NCI-H1105 treated with DMSO at 0.1 percent for 48 hours (cell line): Measurements from ENCODE around the gene MED22.

Source experiments
- DNase-seq: peaks from one replicate; lab custom pipeline; 2025; lab: John Stamatoyannopoulos, UW

The MED22 gene

DNA sequence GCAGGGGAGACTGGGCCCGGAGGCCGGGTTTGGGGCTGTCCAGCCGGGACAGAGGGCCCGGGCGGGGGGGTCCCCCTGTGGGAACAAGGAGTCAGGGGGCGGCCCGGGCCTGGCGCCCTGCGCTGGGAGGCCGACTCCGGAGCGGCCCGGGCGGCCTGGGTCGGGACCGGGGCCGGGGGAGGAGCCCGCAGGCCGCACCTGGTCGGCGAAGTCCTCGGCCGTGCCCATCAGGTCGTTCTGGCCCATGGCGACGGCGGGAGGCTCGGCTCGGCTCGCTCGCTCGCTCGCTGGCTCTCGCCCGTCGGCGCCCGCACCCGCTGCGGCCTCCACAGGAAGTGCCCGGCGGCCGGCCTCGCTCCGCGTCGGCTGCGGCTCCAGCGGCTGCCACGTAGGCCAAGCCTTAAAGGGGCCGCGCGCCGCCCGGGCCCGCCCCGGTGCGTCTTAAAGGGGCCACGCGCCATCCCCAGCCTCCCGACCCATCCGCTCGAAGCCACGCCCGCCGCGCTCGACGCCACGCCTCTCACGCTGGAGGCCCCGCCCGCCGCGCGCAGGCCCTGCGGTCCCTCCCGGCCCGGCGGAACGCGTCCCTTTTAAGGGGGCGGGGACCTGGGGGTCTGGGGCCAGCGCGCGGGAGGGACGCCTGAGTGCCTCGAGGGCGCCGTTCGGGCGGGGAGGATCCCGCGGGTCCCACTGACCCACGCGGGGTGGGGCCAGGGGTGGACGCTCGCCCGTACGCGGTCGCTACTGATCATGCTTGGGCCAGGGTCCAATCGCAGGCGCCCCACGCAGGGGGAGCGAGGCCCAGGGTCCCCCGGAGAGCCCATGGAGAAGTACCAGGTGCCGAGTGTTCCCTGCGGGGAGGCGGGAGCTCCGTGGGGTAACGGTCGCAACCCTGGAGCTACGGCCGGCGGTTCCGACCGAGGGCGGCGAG, 28.1 kb upstream of the MED22 start, which contains the start of the genes STKLD1 and SURF4:
Gene STKLD1, plus strand, starts transcription at position 643 of the 931 bp plus-strand sequence. Its CDS starts 108 bp downstream, at position 751.
Gene SURF4, minus strand, starts transcription at position 337 of the 931 bp plus-strand sequence. Its CDS starts 91 bp downstream, at position 246.
- peak; percentile 88 for DNase-seq

DNA sequence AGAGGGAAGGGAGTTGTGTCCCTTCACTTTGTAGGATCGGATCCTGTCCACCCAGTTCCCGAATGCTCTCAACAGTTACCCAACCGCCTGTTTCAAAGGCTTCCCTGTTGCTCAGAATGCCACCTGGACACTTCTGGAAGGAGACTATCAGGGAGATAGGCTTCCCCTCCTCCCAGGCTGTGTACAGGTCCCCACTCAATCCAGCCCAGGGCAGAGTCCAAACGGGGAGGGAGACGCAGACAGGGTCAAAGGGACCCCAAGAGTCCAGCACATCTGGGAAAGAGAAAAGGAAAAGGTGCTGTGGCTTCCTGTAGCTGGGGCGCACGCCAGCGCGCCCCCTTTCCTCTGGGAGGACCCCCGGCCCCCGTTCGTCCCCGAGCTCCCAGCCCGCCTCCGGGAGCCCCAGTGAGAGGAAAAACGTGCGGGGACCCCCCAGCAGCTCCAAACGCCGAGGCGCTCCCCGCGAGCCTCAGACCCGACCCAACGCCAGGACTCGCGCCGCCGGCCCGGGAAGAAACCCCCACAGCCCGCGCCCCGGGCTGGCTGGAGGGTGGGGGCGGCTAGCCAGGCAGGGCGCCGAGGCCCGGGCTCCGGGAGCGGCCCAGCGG, 27.3 kb upstream of the MED22 start:
- DNase-seq, result no peak

DNA sequence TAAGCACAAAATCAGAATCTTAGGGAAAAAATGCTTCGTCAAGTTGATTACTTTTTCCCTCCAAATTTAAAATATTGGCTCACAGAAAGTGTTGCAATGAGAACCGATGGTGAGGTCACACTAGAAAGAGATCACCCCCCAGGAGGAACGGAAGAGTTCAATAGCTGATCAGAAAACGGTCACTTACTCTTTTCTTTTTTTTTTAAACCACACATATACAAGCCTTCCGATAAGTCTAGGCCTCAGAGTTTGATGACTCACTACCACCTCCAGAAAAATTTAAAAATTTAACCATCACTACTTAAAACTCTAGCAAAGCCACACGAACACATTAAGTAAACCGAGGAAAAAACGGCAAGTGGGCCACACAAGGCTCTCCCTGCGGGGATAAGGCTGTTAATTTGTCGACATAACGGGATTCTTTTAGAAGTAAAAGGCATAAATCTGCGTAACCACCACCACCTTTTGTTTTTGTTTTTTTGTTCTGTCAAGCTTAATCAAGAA, 26.7 kb upstream of the MED22 start:
- no peak for DNase-seq

DNA sequence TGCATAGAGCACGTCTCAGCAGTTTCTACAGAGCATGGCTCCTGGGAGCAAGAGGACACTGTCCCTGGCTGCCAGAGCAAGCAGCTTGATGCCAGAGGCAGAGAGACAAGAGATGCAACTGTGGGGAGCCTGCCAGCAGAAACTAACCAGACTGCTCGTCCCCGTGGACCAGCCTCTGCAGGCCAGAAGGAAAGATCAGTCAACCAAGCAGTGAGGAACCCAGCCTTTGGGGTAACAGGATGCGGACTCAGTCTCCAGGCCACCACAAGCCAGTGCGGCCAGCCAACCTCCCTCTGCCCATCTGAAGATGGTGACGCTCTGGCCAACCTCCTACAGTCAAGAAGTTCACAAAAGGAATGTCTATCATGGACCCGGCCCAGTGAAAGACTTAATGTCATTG, 24.2 kb upstream of the MED22 start:
- no peak for DNase-seq

DNA sequence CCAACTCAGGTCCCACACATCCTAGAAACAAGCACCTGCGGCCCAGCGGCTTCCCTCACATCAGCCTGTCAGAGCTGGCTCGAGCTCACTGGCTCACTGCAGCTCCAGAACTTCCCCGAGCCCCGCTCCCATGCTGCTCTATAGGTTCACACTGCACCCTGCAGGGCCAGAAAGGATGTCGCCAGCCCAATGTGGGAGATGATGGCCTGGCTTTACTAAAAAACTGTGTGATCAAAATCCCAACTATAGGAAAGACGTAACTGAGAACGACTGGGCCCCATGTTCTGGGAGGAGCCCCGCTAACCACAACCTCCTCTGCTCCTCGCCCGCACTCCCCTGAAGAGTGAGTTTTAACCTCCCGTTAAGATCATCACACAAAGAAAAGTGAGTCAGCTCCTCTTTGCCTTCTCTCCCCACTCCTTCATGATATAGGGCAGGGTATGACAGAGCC, 23.4 kb upstream of the MED22 start:
- no peak for DNase-seq

DNA sequence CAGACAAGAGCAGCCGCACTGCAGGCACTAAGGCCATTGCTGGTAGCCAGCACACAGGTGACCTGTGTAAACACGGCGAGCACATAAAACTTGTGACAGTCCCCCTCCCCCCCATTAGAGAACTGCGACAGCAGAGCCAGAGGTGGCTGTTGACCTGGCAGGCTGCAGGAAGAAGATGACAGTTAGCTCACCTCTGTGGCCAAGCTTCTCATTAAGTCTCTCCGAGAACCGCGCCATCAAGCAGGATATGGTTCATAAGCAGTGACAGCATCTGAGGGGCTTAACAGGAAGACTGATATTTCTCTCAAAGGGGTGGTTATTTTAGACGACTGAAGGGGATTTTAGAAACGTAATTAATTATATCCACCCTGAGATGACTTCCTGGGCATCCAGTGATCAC, 22.8 kb upstream of the MED22 start:
- no peak for DNase-seq

DNA sequence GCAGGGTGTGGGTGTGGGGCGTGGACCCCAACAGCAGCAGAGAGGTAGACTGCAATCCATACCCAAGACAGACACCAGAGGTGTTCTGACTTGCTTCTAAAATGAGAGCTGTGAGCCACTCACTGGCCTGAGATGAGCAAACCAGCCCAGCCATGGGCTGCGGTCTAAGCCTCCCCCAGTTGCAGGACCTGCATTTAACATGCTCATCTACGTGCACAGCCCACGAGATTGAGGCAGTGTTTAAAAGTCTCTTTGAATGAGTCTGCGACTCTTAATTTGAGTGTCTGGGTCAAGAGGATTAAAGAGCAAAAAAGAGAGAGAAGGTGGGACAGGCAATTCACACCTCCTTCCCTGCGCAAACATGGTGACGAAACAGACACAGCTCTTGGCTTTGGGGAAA, 22.0 kb upstream of the MED22 start:
- DNase-seq, result no peak

DNA sequence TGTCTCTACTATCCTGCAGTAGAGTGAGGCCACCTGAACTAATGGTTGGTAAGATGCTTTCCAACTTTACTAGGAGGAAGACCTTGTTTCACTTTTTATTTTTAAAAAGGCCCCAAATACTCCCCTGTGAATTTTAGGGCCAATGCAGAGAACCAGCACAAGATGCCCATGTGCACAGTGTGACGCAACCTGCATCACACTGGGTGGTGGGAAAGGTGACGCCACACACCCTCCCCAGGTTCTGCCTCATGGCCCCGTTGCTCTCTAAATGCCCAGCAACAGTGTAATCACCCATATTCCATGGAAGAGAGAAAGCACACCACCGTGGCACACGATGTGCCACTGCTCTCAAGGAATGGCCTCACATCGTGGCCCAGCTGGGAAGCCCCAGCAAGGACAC, 21.5 kb upstream of the MED22 start:
- DNase-seq, result no peak

DNA sequence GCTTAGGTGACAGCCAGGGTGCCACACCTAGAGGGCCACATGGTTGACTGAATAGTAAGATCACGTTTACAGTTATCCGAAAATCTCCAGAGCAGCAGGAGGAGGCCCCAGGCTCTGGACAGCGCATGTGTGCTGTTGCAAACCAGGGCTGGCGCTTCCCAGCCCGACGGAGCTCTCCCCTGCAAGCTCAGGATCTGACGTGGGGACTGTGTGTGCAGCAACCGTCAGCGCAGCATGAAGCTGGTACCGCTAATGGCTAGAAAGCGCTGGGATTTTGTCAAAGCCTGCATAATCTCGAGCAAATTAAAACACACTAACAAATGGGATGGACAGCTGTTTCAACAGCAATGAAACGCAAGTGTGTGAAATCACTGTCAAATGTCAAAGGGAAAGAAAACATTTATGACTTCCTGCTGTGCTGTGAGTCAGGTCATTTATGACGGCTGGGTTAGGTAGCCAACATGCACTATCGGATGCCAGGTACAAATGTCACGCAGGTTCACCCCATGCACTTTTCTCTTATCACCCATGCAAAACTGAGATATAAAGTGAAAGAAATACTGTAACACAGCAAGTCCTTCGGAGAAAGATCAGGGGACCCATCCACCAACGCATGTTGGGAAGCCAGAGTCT, 20.4 kb upstream of the MED22 start:
- DNase-seq, result no peak

DNA sequence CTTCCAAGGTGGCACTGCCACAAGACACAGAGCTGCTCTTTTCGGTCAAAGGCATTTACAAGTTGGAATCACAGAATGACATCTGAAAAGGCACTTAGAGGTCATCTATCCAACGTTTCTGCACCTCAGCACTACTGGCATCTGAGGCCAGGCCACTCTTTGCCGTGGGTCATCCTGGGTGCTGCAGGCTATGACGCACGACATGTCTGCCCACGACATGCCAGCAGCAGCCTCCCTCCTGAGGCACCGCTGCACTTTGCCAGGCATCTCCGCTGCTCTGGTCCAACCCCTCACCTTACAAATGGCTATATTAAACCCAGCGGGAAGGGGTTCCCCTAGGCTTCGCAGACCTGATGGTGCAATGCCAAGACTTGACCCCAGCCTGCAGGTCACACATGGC, 19.8 kb upstream of the MED22 start:
- DNase-seq, result no peak

DNA sequence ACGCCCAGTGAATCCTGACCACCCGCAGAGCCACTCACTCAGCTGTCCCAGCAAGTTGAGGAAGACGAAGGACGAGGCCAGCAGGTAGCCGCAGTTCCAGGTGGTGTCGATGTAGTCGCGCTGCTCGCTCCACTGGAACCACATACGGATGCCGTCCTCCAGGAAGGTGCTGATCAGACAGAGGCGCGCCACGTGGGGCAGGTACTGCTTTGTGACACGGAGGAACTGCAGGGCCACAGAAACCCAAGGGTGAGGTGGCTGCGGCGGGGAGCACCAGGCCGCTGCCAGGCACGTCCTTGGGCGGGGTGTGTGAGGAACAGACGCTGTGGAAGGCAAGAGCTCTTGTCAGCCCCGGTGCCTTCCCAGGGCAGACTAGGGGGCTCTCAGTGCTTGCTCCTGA, 19.3 kb upstream of the MED22 start:
- DNase-seq, result no peak

DNA sequence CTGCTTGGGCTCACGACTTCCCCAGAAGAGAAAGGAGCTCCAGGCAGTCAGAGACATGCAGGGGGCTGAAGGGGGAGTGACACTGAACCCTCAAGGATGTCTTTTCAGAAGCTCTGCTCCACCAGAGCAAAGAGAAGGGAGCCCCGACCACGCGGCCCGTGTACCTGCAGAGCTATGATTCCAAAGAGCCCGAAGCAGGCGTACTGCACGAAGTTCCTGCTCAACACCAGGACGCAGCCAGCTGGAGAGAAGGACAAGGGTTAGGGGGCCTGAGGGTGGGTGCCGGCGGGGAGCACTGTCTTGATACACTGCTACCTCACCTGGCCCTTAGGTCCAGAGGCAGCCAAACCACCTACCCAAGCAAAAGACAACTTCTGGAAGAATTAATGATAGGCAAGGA, 18.5 kb upstream of the MED22 start:
- DNase-seq, result no peak

DNA sequence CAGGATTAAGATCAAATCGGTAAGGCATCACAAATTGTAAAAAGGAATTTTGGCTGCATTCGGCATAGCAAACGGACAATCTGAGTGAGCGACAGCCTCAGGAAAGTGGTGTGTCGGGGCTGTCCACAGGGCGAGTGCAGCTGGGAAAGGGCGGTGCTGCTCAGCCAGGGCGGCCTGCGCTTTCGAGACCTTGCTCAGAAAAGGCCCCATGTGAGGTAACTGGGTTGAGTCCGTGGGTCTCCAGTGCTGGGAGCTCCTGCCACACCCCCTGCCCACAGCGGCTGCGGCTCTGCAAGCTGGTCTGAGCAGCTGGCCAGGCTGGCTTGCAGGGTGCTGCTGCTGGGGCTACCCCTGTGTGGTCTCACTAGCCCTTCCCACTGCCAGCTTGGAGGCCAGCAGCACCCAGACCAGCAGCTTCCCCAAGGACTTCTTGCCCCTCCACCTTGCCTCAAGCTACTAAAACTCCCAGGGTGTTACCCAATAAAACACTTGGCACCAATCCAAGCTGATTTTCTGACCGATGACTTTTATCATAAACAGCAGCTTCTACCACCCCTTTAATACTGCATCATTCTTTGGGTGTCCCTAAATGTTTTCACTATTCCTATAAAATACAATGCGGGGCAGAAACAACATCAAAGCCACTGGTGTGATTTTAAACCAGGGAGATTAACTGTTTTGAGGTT, 14.6 kb upstream of the MED22 start:
- no peak for DNase-seq

DNA sequence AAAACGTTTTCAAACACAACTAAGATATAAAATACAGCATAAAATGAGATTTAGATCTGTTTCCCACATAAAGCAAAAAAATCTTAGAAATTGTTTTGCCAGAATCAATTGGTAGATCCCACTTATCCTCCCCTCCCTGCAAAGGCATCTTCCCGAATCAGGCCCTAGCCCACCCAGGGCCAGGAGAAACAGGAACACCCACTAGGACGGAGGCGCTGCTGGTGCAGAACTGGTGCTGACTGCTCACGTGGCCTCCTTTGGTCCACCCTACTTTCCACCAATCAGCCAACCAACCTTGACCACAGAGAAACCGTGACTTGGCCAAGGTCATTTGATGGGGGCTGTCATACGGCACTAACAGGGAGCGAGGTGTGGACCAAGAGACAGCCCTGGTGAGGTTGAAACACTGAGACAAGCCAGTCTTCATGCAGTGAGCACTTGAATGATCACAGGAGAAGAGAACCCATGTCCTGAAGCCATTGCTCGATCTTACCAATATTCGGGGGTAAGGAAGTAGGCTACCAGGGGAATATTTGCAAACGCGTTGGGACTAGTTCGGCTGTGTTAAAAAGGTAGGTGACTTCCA, 13.7 kb upstream of the MED22 start:
- DNase-seq, result no peak

DNA sequence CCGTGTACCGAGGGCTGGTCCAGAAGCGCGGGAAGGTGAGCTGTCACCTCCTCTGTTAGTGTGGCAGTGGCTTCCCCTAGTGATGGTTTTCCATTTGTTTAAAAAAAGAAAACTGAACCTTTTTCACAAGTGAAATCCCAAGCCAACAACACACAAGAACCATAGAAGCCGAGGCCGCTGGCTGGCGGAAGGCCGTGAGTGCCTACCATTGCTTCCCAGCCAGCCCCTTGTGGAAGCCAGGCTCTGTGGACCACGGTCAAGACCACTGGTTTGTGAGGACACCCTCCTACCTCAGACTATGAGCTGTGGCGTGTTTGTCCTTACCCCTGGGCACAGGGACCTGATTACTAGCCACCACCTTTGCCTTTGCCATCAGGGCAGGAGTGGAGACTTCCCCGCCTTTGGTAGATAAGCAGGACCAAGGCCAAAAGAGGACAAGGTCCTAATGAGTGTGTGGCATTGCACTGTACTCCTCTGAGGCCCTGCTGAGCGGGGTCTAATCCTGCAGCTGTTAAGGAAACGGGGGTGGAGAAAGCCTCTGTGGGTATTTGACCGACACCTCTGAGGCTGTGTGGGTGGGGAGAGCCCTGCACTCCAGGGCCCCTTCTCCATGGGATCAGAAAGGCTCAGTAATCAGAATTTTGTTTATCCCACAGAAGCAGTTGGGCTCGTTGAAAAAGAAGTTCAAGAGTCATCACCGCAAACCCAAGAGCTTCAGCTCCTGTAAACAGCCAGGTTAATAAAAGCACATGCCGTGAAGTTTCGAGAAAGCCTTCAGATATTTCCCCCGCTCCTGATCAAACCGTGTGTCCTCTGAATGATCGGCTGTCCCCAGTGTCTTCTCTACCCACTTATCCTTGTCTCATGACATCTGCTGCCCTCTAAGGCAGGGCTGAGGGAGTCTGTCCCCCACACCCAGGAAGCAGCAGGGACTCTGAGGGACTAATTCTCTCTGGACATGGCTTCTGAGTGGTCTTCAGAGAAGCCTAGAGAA, 12.8 kb upstream of the MED22 start:
- DNase-seq, result no peak

DNA sequence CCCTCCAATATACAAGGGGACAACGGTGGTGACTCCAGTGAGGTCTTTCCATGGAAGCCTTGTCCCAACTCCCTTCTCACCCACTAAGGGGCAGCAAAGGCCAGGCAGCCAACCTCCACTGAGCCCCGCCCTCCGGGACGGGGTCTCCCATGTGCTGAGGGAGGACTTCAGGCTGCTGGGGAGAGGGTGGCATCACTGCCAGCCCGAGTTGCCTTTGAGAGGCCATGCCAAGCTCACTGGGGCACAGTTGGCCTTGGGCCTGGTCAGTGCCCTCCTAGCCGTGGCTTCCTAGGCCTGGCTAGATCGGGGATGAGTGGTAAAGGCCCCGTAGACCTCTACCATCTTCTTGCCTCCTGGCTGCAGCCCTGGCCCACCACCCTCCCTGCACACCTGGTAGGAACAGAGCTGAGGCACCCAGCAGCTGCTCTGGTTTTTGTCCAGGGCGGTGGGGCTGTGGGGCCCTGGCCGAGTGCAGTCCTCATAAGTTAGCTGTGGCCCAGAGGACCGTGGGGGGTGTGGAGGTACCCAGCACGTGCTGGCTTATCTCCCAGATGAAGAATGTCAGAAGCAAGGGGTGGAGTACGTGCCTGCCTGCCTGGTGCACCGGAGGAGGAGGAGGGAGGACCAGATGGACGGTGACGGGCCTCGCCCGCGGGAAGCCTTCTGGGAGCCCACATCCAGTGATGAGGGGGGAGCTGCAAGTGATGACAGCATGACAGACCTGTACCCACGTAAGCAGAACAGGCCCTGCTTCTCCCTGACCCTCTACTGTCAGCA, 11.7 kb upstream of the MED22 start:
- DNase-seq, result no peak

DNA sequence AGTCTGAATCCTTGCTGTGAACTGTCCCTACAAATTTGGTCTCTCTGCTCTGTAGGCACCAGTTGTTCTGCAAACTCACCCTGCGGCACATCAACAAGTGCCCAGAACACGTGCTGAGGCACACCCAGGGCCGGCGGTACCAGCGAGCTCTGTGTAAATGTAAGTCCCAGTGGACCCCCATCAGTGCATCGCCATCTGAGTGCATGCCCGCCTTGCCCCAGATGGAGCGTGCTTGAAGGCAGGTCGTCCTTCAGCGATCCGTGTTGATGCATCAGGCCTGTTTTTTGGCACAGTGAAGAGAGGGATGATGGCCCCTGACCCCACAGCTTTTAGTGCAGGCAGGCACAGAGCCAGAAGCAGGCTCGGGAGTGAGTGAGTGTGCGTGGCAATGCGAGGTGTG, 9.7 kb upstream of the MED22 start:
- DNase-seq, result no peak

DNA sequence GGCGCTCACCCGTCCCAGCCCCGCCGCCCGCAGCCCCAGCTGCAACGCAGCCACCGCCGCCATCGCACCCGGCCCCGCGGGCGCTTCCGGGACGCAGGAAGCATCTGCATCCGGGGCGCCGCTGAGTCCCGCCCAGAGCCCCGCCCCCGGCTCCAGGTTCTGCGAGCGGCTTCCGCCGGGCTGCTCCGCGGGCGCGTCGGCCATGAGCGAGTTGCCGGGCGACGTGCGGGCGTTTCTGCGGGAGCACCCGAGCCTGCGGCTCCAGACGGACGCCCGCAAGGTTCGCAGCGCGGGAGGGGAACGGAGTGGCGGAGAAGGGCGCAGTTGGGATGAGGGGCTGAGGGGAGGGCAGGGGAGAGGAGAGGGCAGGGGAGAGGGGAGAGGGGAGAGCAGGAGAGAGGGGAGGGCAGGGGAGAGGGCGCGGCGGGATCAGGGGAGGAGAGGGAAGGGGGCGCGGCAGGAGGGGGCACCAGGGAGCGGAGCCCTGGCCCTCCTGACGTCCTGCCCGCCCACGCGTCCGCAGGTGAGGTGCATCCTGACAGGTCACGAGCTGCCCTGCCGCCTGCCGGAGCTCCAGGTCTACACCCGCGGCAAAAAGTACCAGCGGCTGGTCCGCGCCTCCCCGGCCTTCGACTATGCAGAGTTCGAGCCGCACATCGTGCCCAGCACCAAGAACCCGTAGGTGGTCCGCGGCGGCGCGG, 8.6 kb upstream of the MED22 start, which contains the start of the genes SURF1 and SURF2:
Gene SURF1, minus strand, starts transcription at position 97 of the 701 bp plus-strand sequence. Its CDS starts 34 bp downstream, at position 63.
Gene SURF2, plus strand, starts transcription at position 160 of the 701 bp plus-strand sequence. Its CDS starts 43 bp downstream, at position 203.
- DNase-seq, result peak; percentile 68
